PC-9 (cell line): Measurements from ENCODE around the gene IMMP2L. TPM values are rescaled to one million over a fixed set of nuclear protein-coding genes. Genes with fewer than 3 reads are reported as not detected.

Source experiments
- BruUV-seq: library from RNA; stranded (reverse); fragments of 400-500 nt; replicated peaks from 2 replicates; lab custom pipeline; 2021; lab: Mats Ljungman, UMichigan
- CTCF ChIA-PET: fragments of 300-600 bp; sonication (Branson Sonifier 250); formaldehyde crosslinking; loops from one replicate; lab custom pipeline; 2022; ENCODE audit warnings: antibody characterized with exemption; lab: Charles Lee
- POLR2A ChIA-PET: fragments of 300-600 bp; sonication (Branson Sonifier 250); formaldehyde crosslinking; loops from one replicate; lab custom pipeline; 2022; ENCODE audit warnings: antibody characterized with exemption; ENCODE audit not compliant: unreplicated experiment; lab: Charles Lee
- DNase-seq, 2 experiments: peaks; one replicate each; pipeline versions ENCODE4 v3.0.0 to v3.0.0-alpha.2; 2015 to 2022; ENCODE audit warnings: mixed read lengths in 1 of 2
- H2AFZ ChIP-seq: fragments of 200-600 bp; sonication (generic); 2 replicates; pipeline ENCODE4 v1.8.1; 2017; ENCODE audit warnings: antibody characterized with exemption
- H3F3A ChIP-seq: fragments of 200-600 bp; sonication (generic); 2 replicates; pipeline ENCODE4 v1.8.1; 2017; ENCODE audit warnings: antibody characterized with exemption, mild to moderate bottlenecking, low read depth; ENCODE audit not compliant: insufficient read depth
- H3K27ac ChIP-seq: fragments of 200-600 bp; sonication (generic); 2 replicates; pipeline ENCODE4 v1.6.1; 2016; ENCODE audit warnings: mixed run types
- H3K27me3 ChIP-seq: fragments of 200-600 bp; sonication (generic); 2 replicates; pipeline ENCODE4 v1.6.1; 2016; ENCODE audit warnings: low read depth, mixed run types; ENCODE audit not compliant: insufficient read depth
- H3K36me3 ChIP-seq: fragments of 200-600 bp; sonication (generic); 2 replicates; pipeline ENCODE4 v1.6.1; 2016; ENCODE audit warnings: low read depth, mixed run types
- H3K4me1 ChIP-seq: fragments of 200-600 bp; sonication (generic); replicated peaks from 2 replicates; pipeline ENCODE4 v1.6.1; 2016; ENCODE audit warnings: mixed run types; ENCODE audit not compliant: insufficient read depth
- H3K4me2 ChIP-seq: fragments of 200-600 bp; sonication (generic); 2 replicates; pipeline ENCODE4 v1.6.1; 2017; ENCODE audit warnings: mixed run types
- H3K4me3 ChIP-seq: fragments of 200-600 bp; sonication (generic); 2 replicates; pipeline ENCODE4 v1.6.1; 2016; ENCODE audit warnings: mixed run types
- H3K79me2 ChIP-seq: fragments of 200-600 bp; sonication (generic); 2 replicates; pipeline ENCODE4 v1.6.1; 2017; ENCODE audit warnings: low read depth, mixed run types
- H3K9me2 ChIP-seq: fragments of 200-600 bp; sonication (generic); 2 replicates; pipeline ENCODE4 v1.8.1; 2017; ENCODE audit warnings: mild to moderate bottlenecking; ENCODE audit not compliant: insufficient read depth
- H3K9me3 ChIP-seq: fragments of 200-600 bp; sonication (generic); 2 replicates; pipeline ENCODE4 v1.8.1; 2016; ENCODE audit warnings: low read depth; ENCODE audit not compliant: insufficient read depth
- H4K20me1 ChIP-seq: fragments of 200-600 bp; sonication (generic); 2 replicates; pipeline ENCODE4 v1.8.1; 2017; ENCODE audit not compliant: insufficient read depth
- EZH2 ChIP-seq: fragments of 200-600 bp; sonication (generic); IDR thresholded peaks from 2 replicates; pipeline ENCODE4 v1.8.0; 2017; ENCODE audit warnings: antibody characterized with exemption, low read depth
- intact Hi-C: fragments of 100-400 bp; cut with micrococcal nuclease; formaldehyde crosslinking; loops from one replicate; pipeline ENCODE4 v1.10.0; 2022; ENCODE audit not compliant: unreplicated experiment
- total RNA-seq: library from RNA; stranded (reverse); gene quantifications from 2 replicates; pipeline ENCODE4 v1.2.3, GENCODE V29; 2021
- TF ChIP-seq, protein P1 (sequence below): fragments of 200-600 bp; sonication (generic); conservative IDR thresholded peaks from 2 replicates; pipeline ENCODE4 v1.6.1; 2017; ENCODE audit warnings: mixed run types, antibody characterized with exemption, mild to moderate bottlenecking, moderate library complexity

IMMP2L gene
- total RNA-seq, 1 experiment from 2014 or later: 40.5 TPM

DNA sequence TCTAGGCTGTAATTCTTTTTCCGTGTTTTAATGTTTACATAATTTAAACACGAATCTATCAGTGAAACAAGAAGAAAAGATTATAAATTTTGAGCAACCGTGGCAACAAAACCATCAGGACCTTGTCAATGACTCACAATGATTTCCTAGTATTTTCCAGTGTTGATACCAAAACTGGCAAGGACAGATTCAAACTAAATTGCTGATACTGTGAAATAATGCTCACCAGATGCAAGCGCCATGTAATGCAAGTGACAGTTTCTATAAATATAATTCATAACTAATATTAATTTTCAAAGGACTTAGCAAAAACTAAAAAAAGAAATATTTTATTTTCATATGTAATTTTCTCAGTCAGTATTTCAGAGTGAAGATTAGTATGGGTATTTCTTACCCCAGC, 267.8 kb downstream of the IMMP2L start:
- ChIA-PET POLR2A (no interaction called here), CTCF (no interaction called here)
- no peak for DNase-seq
- Histone ChIP-seq H3K4me2 (no peak overlapping the region), H3K27me3 (no peaks in the 10 kb centered on the region), H3K36me3 (no peaks in the 10 kb centered on the region), H3K27ac (no peak overlapping the region), H3K4me3 (no peak overlapping the region), H3K79me2 (no peaks in the 10 kb centered on the region), H3K9me2 (no peaks in the 10 kb centered on the region), H3K9me3 (no peaks in the 10 kb centered on the region), H2AFZ (no peak overlapping the region), H3F3A (no peaks in the 10 kb centered on the region), H4K20me1 (no peaks in the 10 kb centered on the region), H3K4me1 (no peaks in the 10 kb centered on the region)
- intact Hi-C loops: no loop called here
- TF ChIP-seq, protein P1, sequence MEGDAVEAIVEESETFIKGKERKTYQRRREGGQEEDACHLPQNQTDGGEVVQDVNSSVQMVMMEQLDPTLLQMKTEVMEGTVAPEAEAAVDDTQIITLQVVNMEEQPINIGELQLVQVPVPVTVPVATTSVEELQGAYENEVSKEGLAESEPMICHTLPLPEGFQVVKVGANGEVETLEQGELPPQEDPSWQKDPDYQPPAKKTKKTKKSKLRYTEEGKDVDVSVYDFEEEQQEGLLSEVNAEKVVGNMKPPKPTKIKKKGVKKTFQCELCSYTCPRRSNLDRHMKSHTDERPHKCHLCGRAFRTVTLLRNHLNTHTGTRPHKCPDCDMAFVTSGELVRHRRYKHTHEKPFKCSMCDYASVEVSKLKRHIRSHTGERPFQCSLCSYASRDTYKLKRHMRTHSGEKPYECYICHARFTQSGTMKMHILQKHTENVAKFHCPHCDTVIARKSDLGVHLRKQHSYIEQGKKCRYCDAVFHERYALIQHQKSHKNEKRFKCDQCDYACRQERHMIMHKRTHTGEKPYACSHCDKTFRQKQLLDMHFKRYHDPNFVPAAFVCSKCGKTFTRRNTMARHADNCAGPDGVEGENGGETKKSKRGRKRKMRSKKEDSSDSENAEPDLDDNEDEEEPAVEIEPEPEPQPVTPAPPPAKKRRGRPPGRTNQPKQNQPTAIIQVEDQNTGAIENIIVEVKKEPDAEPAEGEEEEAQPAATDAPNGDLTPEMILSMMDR: no peak
- TF ChIP-seq EZH2: no peak
- BruUV-seq: no TSS peak

DNA sequence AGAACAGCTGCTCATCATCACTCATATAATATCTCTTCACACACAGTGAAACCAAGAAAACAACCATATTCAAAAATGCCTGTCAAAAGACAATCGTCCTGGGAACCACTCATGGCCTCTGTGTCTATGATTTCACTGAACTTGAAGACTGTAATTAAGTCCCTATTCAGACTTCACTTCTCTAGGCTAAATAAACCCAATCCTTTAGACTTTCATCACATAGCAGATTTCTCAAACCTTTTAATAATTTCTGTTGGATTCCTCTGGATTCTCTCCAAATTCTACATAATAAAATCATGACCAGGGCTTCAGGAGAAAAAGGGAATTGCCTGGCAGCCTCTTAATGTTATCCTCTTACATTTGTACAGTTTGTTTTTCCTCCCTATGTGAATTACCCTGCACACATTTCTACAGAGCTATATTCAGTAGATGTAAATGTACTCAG, 270.2 kb downstream of the IMMP2L start:
- POLR2A ChIA-PET: interaction anchor here (0.7 kb wide), 1 partner anchor 720 kb away, joined by 7 read pairs; no protein-coding TSS in a partner anchor
- TF ChIP-seq, protein P1: no peak
- no peak for TF ChIP-seq EZH2
- BruUV-seq: no TSS peak
- intact Hi-C loops: no loop called here
- DNase-seq: no peak
- Histone ChIP-seq H3K9me3 (no peaks in the 10 kb centered on the region), H3K36me3 (no peaks in the 10 kb centered on the region), H3K4me2 (no peak overlapping the region), H3K4me3 (no peak overlapping the region), H3K27me3 (no peaks in the 10 kb centered on the region), H3F3A (no peaks in the 10 kb centered on the region), H3K9me2 (no peaks in the 10 kb centered on the region), H4K20me1 (no peaks in the 10 kb centered on the region), H3K4me1 (no peaks in the 10 kb centered on the region), H3K79me2 (no peaks in the 10 kb centered on the region), H2AFZ (no peak overlapping the region), H3K27ac (no peak overlapping the region)
- CTCF ChIA-PET: no interaction called here

DNA sequence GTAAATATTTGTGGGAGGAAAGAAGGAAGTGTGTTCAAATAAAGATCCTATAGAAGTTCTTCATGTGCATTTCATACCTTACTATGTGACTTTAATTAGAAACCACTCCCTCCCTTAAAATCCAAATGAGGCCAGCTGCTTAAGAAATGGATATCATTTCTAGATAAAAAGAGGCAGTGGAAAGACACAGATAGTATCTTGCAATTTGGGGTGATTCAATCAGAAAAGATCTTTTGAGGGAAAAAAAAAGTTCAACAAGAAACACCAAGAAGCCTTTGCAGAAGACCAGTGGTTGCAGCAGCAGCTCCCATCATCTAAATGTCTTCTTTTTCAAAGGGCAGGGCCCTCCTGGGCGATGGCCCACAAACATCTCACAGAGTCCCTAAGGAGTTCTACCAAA, 271.3 kb downstream of the IMMP2L start:
- Histone ChIP-seq H3K36me3 (no peaks in the 10 kb centered on the region), H3K4me3 (no peak overlapping the region), H3K27me3 (no peaks in the 10 kb centered on the region), H2AFZ (no peak overlapping the region), H3K9me2 (no peaks in the 10 kb centered on the region), H3K9me3 (no peaks in the 10 kb centered on the region), H3F3A (no peaks in the 10 kb centered on the region), H3K4me1 (no peaks in the 10 kb centered on the region), H4K20me1 (no peaks in the 10 kb centered on the region), H3K4me2 (no peak overlapping the region), H3K79me2 (no peaks in the 10 kb centered on the region), H3K27ac (no peak overlapping the region)
- ChIA-PET CTCF (no interaction called here), POLR2A (no interaction called here)
- intact Hi-C loops: no loop called here
- BruUV-seq: no TSS peak
- TF ChIP-seq, protein P1: no peak
- no peak for TF ChIP-seq EZH2
- no peak for DNase-seq
